H9 (cell line): ENCODE measurements around the gene CFAP298. TPM values are rescaled to one million over a fixed set of nuclear protein-coding genes. Genes with fewer than 3 reads are reported as not detected.
A peak's percentile ranks its signal among the peaks of the same experiment; 100 is the strongest.

ENCODE experiments used
- DNase-seq: peaks from one replicate; pipeline ENCODE4 v3.0.0-alpha.2; 2017
- H2AFZ ChIP-seq: one replicate; pipeline ENCODE4 v1.6.1; 2013; ENCODE audit warnings: mild to moderate bottlenecking, low read length, control low read depth, moderate library complexity
- H2AK5ac ChIP-seq: 2 replicates; pipeline ENCODE4 v1.6.1; 2013; ENCODE audit warnings: low read length, control low read depth, mixed read lengths; ENCODE audit not compliant: insufficient read length
- H2BK120ac ChIP-seq: one replicate; pipeline ENCODE4 v1.6.1; 2013; ENCODE audit warnings: low read depth, mild to moderate bottlenecking, low read length, control low read depth, inconsistent platforms; ENCODE audit not compliant: poor library complexity, severe bottlenecking
- H2BK12ac ChIP-seq: 2 replicates; pipeline ENCODE4 v1.6.1; 2013; ENCODE audit warnings: low read length, control low read depth, mixed read lengths, low read depth; ENCODE audit not compliant: insufficient read length
- H2BK15ac ChIP-seq: 2 replicates; pipeline ENCODE4 v1.6.1; 2013; ENCODE audit warnings: low read depth, low read length, control low read depth
- H2BK20ac ChIP-seq: one replicate; pipeline ENCODE4 v1.6.1; 2013; ENCODE audit warnings: low read depth, mild to moderate bottlenecking, low read length, control low read depth, inconsistent platforms; ENCODE audit not compliant: poor library complexity, severe bottlenecking
- H2BK5ac ChIP-seq: 2 replicates; pipeline ENCODE4 v1.6.1; 2013; ENCODE audit warnings: low read length, control low read depth, mixed read lengths; ENCODE audit not compliant: insufficient read length
- H3K14ac ChIP-seq: 2 replicates; pipeline ENCODE4 v1.6.1; 2013; ENCODE audit warnings: low read length, control low read depth; ENCODE audit not compliant: insufficient read depth
- H3K18ac ChIP-seq: 2 replicates; pipeline ENCODE4 v1.6.1; 2013; ENCODE audit warnings: low read depth, mild to moderate bottlenecking, mixed read lengths, low read length, control low read depth; ENCODE audit not compliant: insufficient read length
- H3K23ac ChIP-seq: 2 replicates; pipeline ENCODE4 v1.6.1; 2013; ENCODE audit warnings: low read length, control low read depth, mixed read lengths, low read depth; ENCODE audit not compliant: insufficient read length
- H3K23me2 ChIP-seq: 2 replicates; pipeline ENCODE4 v1.6.1; 2013; ENCODE audit warnings: low read depth, mild to moderate bottlenecking, mixed read lengths, low read length, control low read depth; ENCODE audit not compliant: insufficient read length, poor library complexity, severe bottlenecking
- H3K27ac ChIP-seq: 2 replicates; pipeline ENCODE4 v1.5.1; 2013; ENCODE audit warnings: low read length, control low read depth, mixed read lengths, low read depth; ENCODE audit not compliant: insufficient read length
- H3K27me3 ChIP-seq: 2 replicates; pipeline ENCODE4 v1.6.1; 2013; ENCODE audit warnings: low read length, control low read depth, inconsistent platforms; ENCODE audit not compliant: insufficient read depth
- H3K4ac ChIP-seq: 2 replicates; pipeline ENCODE4 v1.6.1; 2013; ENCODE audit warnings: low read depth, mild to moderate bottlenecking, control low read depth, inconsistent platforms, low read length, moderate library complexity
- H3K4me1 ChIP-seq: 2 replicates; pipeline ENCODE4 v1.6.1; 2013; ENCODE audit warnings: low read length, control low read depth, inconsistent platforms; ENCODE audit not compliant: insufficient read depth
- H3K4me2 ChIP-seq: 2 replicates; pipeline ENCODE4 v1.6.1; 2013; ENCODE audit warnings: low read length, control low read depth, mixed read lengths; ENCODE audit not compliant: insufficient read length, insufficient read depth
- H3K56ac ChIP-seq: 2 replicates; pipeline ENCODE4 v1.6.1; 2013; ENCODE audit warnings: low read depth, mild to moderate bottlenecking, mixed read lengths, low read length, control low read depth; ENCODE audit not compliant: insufficient read length
- H3K79me1 ChIP-seq: 2 replicates; pipeline ENCODE4 v1.6.1; 2013; ENCODE audit warnings: low read depth, mild to moderate bottlenecking, moderate library complexity, low read length, control low read depth, inconsistent platforms; ENCODE audit not compliant: insufficient read depth, poor library complexity, severe bottlenecking
- H3K79me2 ChIP-seq: 2 replicates; pipeline ENCODE4 v1.6.1; 2013; ENCODE audit warnings: low read length, control low read depth, inconsistent platforms; ENCODE audit not compliant: insufficient read depth
- H3K9ac ChIP-seq: 2 replicates; pipeline ENCODE4 v1.6.1; 2013; ENCODE audit warnings: low read length, control low read depth, mixed read lengths; ENCODE audit not compliant: insufficient read length; ENCODE audit errors: extremely low read depth
- H3K9me3 ChIP-seq: one replicate; pipeline ENCODE4 v1.6.1; 2013; ENCODE audit warnings: low read depth, low read length, inconsistent platforms; ENCODE audit not compliant: control insufficient read depth
- H3T11ph ChIP-seq: one replicate; pipeline ENCODE4 v1.6.1; 2013; ENCODE audit warnings: mild to moderate bottlenecking, low read length, control low read depth, inconsistent platforms
- H4K20me1 ChIP-seq: one replicate; pipeline ENCODE4 v1.6.1; 2013; ENCODE audit not compliant: control insufficient read depth, insufficient read length, insufficient read depth
- H4K5ac ChIP-seq: 2 replicates; pipeline ENCODE4 v1.6.1; 2013; ENCODE audit warnings: low read depth, mild to moderate bottlenecking, mixed read lengths, low read length, control low read depth; ENCODE audit not compliant: insufficient read length
- H4K8ac ChIP-seq: replicated peaks from 2 replicates; pipeline ENCODE4 v1.6.1; 2013; ENCODE audit warnings: low read length, control low read depth, mixed read lengths, low read depth; ENCODE audit not compliant: insufficient read length
- H4K91ac ChIP-seq: 2 replicates; pipeline ENCODE4 v1.6.1; 2013; ENCODE audit warnings: low read depth, mild to moderate bottlenecking, moderate library complexity, mixed read lengths, low read length, control low read depth; ENCODE audit not compliant: insufficient read length
- H3K27ac Mint-ChIP-seq, 3 experiments: 2 replicates in 2 of 3; 3 replicates in 1 of 3; pipeline ENCODE4 v1.8.0; 2020 to 2021; ENCODE audit warnings: mixed read lengths in 3 of 3, mild to moderate bottlenecking in 1 of 3, moderate library complexity in 1 of 3
- H3K27me3 Mint-ChIP-seq: 2 replicates; pipeline ENCODE4 v1.8.0; 2021; ENCODE audit warnings: low read depth, mild to moderate bottlenecking, moderate library complexity, mixed read lengths
- H3K36me3 Mint-ChIP-seq, 3 experiments: 2 replicates in 2 of 3; 3 replicates in 1 of 3; pipeline ENCODE4 v1.8.0; 2020 to 2021; ENCODE audit warnings: low read depth in 3 of 3, mixed read lengths in 3 of 3; ENCODE audit not compliant: insufficient read depth in 1 of 3
- H3K4me1 Mint-ChIP-seq, 2 experiments: 2 replicates each; pipeline ENCODE4 v1.8.0; 2020; ENCODE audit warnings: mixed read lengths in 2 of 2
- H3K4me3 Mint-ChIP-seq, 2 experiments: 2 replicates in 1 of 2; 3 replicates in 1 of 2; pipeline ENCODE4 v1.8.0; 2020 to 2021; ENCODE audit warnings: mild to moderate bottlenecking in 2 of 2, mixed read lengths in 2 of 2, moderate library complexity in 1 of 2
- H3K9me3 Mint-ChIP-seq, 2 experiments: 2 replicates in 1 of 2; 3 replicates in 1 of 2; pipeline ENCODE4 v1.8.0; 2020; ENCODE audit warnings: mild to moderate bottlenecking in 2 of 2, mixed read lengths in 2 of 2, moderate library complexity in 1 of 2
- CTCF ChIP-seq: fragments of 200-600 bp; sonication (generic); conservative IDR thresholded peaks from 3 replicates; pipeline ENCODE4 v1.8.0; 2021; ENCODE audit warnings: antibody characterized with exemption, mild to moderate bottlenecking
- WGBS: extraction: QIAGEN DNeasy Blood & Tissue Kit; methylation state at CpG from one replicate; pipeline ENCODE4 v1.1.7; 2013; ENCODE audit warnings: missing lambda C conversion rate, low lambda C conversion rate, mixed read lengths; ENCODE audit not compliant: insufficient read length; ENCODE audit errors: extremely low coverage; 5-methylcytosine and 5-hydroxymethylcytosine counted together
- total RNA-seq: library from RNA; stranded (reverse); gene quantifications from 2 replicates; pipeline ENCODE4 v1.2.1, GENCODE V29; 2021

Gene CFAP298
- total RNA-seq, 1 experiment from 2014 or later: 81.8 TPM

- H2AFZ ChIP-seq: no peak overlapping the region
Observed at GRCh38 chr21:32599526-32599925, 12.7 kb downstream of the CFAP298 start.

More at GRCh38 chr21:32599526-32599925, 12.7 kb downstream of the CFAP298 start:
- Histone ChIP-seq H3K56ac (no peak overlapping the region), H4K8ac (no peak overlapping the region), H3K23me2 (no peaks in the 10 kb centered on the region), H3K9me3 (no peaks in the 10 kb centered on the region), H3K79me2 (no peaks in the 10 kb centered on the region), H2AK5ac (no peak overlapping the region), H3K18ac (no peak overlapping the region), H3K4me2 (no peak overlapping the region), H2BK15ac (no peak overlapping the region), H3K27me3 (no peaks in the 10 kb centered on the region), H3K4ac (no peak overlapping the region), H4K5ac (no peak overlapping the region), H2BK5ac (no peak overlapping the region), H3T11ph (no peak overlapping the region), H3K27ac (no peak overlapping the region), H2BK120ac (no peak overlapping the region), H3K4me1 (peaks cover 11% of the 10 kb centered on the region; the same call in 1 of the 2 replicates), H4K20me1 (no peaks in the 10 kb centered on the region), H3K14ac (no peak overlapping the region), H2BK12ac (no peak overlapping the region), H4K91ac (no peak overlapping the region), H2BK20ac (no peak overlapping the region), H3K23ac (no peak overlapping the region), H3K9ac (no peak overlapping the region), H3K79me1 (no peaks in the 10 kb centered on the region)
- Mint-ChIP-seq H3K27ac (0 out of 7 replicates have a peak overlapping the region, but pooled peaks of 1 of the 3 experiments have one; percentile 24), H3K36me3 (peaks cover 41 to 68% (median 52%) of the 10 kb centered on the region in 3 experiments), H3K4me3 (no peak overlapping the region), H3K9me3 (no peaks in the 10 kb centered on the region), H3K27me3 (no peaks in the 10 kb centered on the region; the same call in 1 of the 2 replicates), H3K4me1 (peaks cover 33 to 39% of the 10 kb centered on the region in 2 experiments)
- DNase-seq: no peak
- TF ChIP-seq CTCF: no peak
- no CpG with 5 or more reads among the region's 8 CpGs for WGBS
